H1 (cell line): Measurements from ENCODE around the gene DACT1. TPM values are rescaled to one million over a fixed set of nuclear protein-coding genes. Genes with fewer than 3 reads are reported as not detected.

Experiments used
- CTCF ChIA-PET: fragments of 300-600 bp; sonication (Branson Sonifier 250); formaldehyde crosslinking; loops from one replicate; lab custom pipeline; 2021; ENCODE audit not compliant: partially characterized antibody; lab: Charles Lee
- POLR2A ChIA-PET: fragments of 300-600 bp; sonication (Branson Sonifier 250); formaldehyde crosslinking; loops from one replicate; lab custom pipeline; 2021; ENCODE audit warnings: inconsistent platforms; ENCODE audit not compliant: partially characterized antibody; lab: Charles Lee
- DNase-seq, 2 experiments: peaks; one replicate each; pipeline versions ENCODE4 v3.0.0 to v3.0.0-alpha.2; 2010 to 2022; ENCODE audit warnings: low spot score in 2 of 2, low read depth in 1 of 2, mixed read lengths in 1 of 2
- FAIRE-seq: peaks from 2 replicates; lab custom pipeline; 2011; peaks lifted over from hg19 to GRCh38; lab: Jason Lieb, UNC
- H2AFZ ChIP-seq: 2 replicates; pipeline ENCODE4 v1.8.1; 2012; ENCODE audit warnings: low read length, inconsistent platforms
- H2AK5ac ChIP-seq: 2 replicates; pipeline ENCODE4 v1.6.1; 2013; ENCODE audit warnings: low read depth, low read length
- H2BK120ac ChIP-seq: replicated peaks from 2 replicates; pipeline ENCODE3; 2013; ENCODE audit warnings: low read depth, low read length, inconsistent platforms
- H2BK12ac ChIP-seq: 2 replicates; pipeline ENCODE4 v1.6.1; 2013; ENCODE audit warnings: low read depth, low read length
- H2BK15ac ChIP-seq: 2 replicates; pipeline ENCODE4 v1.6.1; 2013; ENCODE audit warnings: low read length
- H2BK20ac ChIP-seq: 2 replicates; pipeline ENCODE4 v1.6.1; 2013; ENCODE audit warnings: low read length
- H2BK5ac ChIP-seq: 2 replicates; pipeline ENCODE4 v1.6.1; 2013; ENCODE audit warnings: low read depth, low read length
- H3K14ac ChIP-seq: 2 replicates; pipeline ENCODE4 v1.6.1; 2013; ENCODE audit warnings: inconsistent platforms; ENCODE audit not compliant: insufficient read length
- H3K18ac ChIP-seq: 2 replicates; pipeline ENCODE4 v1.6.1; 2013; ENCODE audit warnings: low read length; ENCODE audit errors: extremely low read depth
- H3K23ac ChIP-seq: 2 replicates; pipeline ENCODE4 v1.6.1; 2013; ENCODE audit warnings: inconsistent platforms; ENCODE audit not compliant: insufficient read length
- H3K23me2 ChIP-seq: 2 replicates; pipeline ENCODE4 v1.6.1; 2013; ENCODE audit warnings: low read depth, low read length
- H3K27ac ChIP-seq: 2 replicates; pipeline ENCODE4 v1.6.1; 2011; ENCODE audit warnings: low read depth, low read length, inconsistent platforms
- H3K27me3 ChIP-seq, 4 experiments: replicated peaks in 1 of 4; 1 replicate in 1 of 4; 2 replicates in 3 of 4; pipeline versions ENCODE4 v1.6.1 to v1.8.1; 2011 to 2013; ENCODE audit warnings: low read length in 3 of 4, mild to moderate bottlenecking in 3 of 4, inconsistent platforms in 2 of 4, mixed read lengths in 2 of 4, moderate library complexity in 1 of 4; ENCODE audit not compliant: control insufficient read depth in 3 of 4, insufficient read depth in 3 of 4; ENCODE audit errors: extremely low read depth in 1 of 4
- H3K36me3 ChIP-seq, 4 experiments: 2 replicates each; pipeline versions ENCODE4 v1.6.1 to v1.8.1; 2011 to 2013; ENCODE audit warnings: mild to moderate bottlenecking in 4 of 4, low read length in 3 of 4, moderate library complexity in 2 of 4, control low read depth in 1 of 4, inconsistent platforms in 1 of 4; ENCODE audit not compliant: insufficient read depth in 4 of 4, control insufficient read depth in 2 of 4
- H3K4ac ChIP-seq: replicated peaks from 2 replicates; pipeline ENCODE3; 2013; ENCODE audit warnings: low read length, low read depth, mixed read lengths, inconsistent platforms; ENCODE audit not compliant: insufficient read length
- H3K4me1 ChIP-seq, 4 experiments: replicated peaks in 1 of 4; 1 replicate in 1 of 4; 2 replicates in 3 of 4; pipeline versions ENCODE4 v1.6.1 to v1.8.1; 2011 to 2013; ENCODE audit warnings: low read length in 3 of 4, inconsistent platforms in 2 of 4, mixed read lengths in 1 of 4; ENCODE audit not compliant: insufficient read depth in 4 of 4, control insufficient read depth in 3 of 4
- H3K4me2 ChIP-seq, 2 experiments: 2 replicates each; pipeline versions ENCODE4 v1.6.1 to v1.8.1; 2011 to 2013; ENCODE audit warnings: low read depth in 2 of 2, low read length in 2 of 2, control low read depth in 1 of 2, inconsistent platforms in 1 of 2, mild to moderate bottlenecking in 1 of 2; ENCODE audit not compliant: insufficient read depth in 1 of 2
- H3K4me3 ChIP-seq, 4 experiments: fragments of 200-600, 300-600 bp in 1 of 4; sonication (generic), shearing (Covaris generic), sonication (Bioruptor Twin) in 1 of 4; 2 replicates each; pipeline versions ENCODE4 v1.5.1 to v1.8.1; 2011 to 2016; ENCODE audit warnings: low read length in 4 of 4, low read depth in 3 of 4, control low read depth in 2 of 4, inconsistent platforms in 2 of 4, mild to moderate bottlenecking in 2 of 4, mixed read lengths in 1 of 4, moderate library complexity in 1 of 4; ENCODE audit not compliant: insufficient read depth in 2 of 4; ENCODE audit errors: extremely low read depth in 1 of 4
- H3K56ac ChIP-seq: replicated peaks from 2 replicates; pipeline ENCODE3; 2013; ENCODE audit warnings: low read depth, mild to moderate bottlenecking, mixed read lengths, low read length, inconsistent platforms; ENCODE audit not compliant: insufficient read length
- H3K79me1 ChIP-seq: 2 replicates; pipeline ENCODE4 v1.6.1; 2013; ENCODE audit warnings: low read depth, low read length, control low read depth
- H3K79me2 ChIP-seq, 2 experiments: 2 replicates each; pipeline versions ENCODE4 v1.6.1 to v1.8.1; 2012 to 2013; ENCODE audit warnings: low read length in 2 of 2, mild to moderate bottlenecking in 2 of 2, inconsistent platforms in 1 of 2; ENCODE audit not compliant: insufficient read depth in 2 of 2, control insufficient read depth in 1 of 2
- H3K9ac ChIP-seq, 4 experiments: replicated peaks in 1 of 4; 1 replicate in 1 of 4; 2 replicates in 3 of 4; pipeline versions ENCODE4 v1.6.1 to v1.8.1; 2011 to 2013; ENCODE audit warnings: low read depth in 3 of 4, low read length in 3 of 4, control low read depth in 2 of 4, mild to moderate bottlenecking in 2 of 4, moderate library complexity in 2 of 4, inconsistent platforms in 1 of 4; ENCODE audit errors: extremely low read depth in 1 of 4
- H3K9me3 ChIP-seq, 2 experiments: 2 replicates each; pipeline versions ENCODE4 v1.6.1 to v1.8.1; 2012 to 2013; ENCODE audit warnings: mild to moderate bottlenecking in 2 of 2, moderate library complexity in 2 of 2, control low read depth in 1 of 2, inconsistent platforms in 1 of 2, low read depth in 1 of 2, low read length in 1 of 2, mixed read lengths in 1 of 2; ENCODE audit not compliant: insufficient read depth in 2 of 2
- H4K20me1 ChIP-seq, 2 experiments: replicated peaks in 1 of 2; 2 replicates each; pipeline versions ENCODE3 to v1.8.1; 2011 to 2013; ENCODE audit warnings: inconsistent platforms in 2 of 2, low read length in 2 of 2, mild to moderate bottlenecking in 1 of 2; ENCODE audit not compliant: insufficient read depth in 2 of 2, control insufficient read depth in 1 of 2
- H4K5ac ChIP-seq: 2 replicates; pipeline ENCODE4 v1.6.1; 2013; ENCODE audit warnings: low read length, low read depth, mixed read lengths, inconsistent platforms; ENCODE audit not compliant: insufficient read length
- H4K8ac ChIP-seq: 2 replicates; pipeline ENCODE4 v1.8.0; 2013; ENCODE audit warnings: mild to moderate bottlenecking, moderate library complexity, low read length, inconsistent platforms; ENCODE audit not compliant: insufficient read depth; ENCODE audit errors: extremely low read depth
- H4K91ac ChIP-seq: replicated peaks from 2 replicates; pipeline ENCODE3; 2013; ENCODE audit warnings: low read length, mixed read lengths, inconsistent platforms; ENCODE audit not compliant: insufficient read length
- CBX8 ChIP-seq: fragments of 300-800, 300-1000 bp; sonication (generic); IDR thresholded peaks from 2 replicates; pipeline ENCODE4 v1.7.1; 2016; ENCODE audit warnings: low read depth, low read length, borderline replicate concordance
- JUN ChIP-seq: IDR thresholded peaks from 2 replicates; pipeline ENCODE4 v1.6.1; 2011; ENCODE audit warnings: low read depth, mild to moderate bottlenecking, improper control_type of control experiment, low read length
- RBBP5 ChIP-seq: IDR thresholded peaks from 2 replicates; pipeline ENCODE4 v1.7.1; 2012; ENCODE audit warnings: low read depth, mild to moderate bottlenecking, inconsistent platforms, low read length, moderate library complexity, borderline replicate concordance
- RNF2 ChIP-seq: fragments of 200-900, 300-1000 bp; sonication (generic); IDR thresholded peaks from 2 replicates; pipeline ENCODE4 v1.7.1; 2016; ENCODE audit warnings: borderline replicate concordance, low read depth, mild to moderate bottlenecking, antibody characterized with exemption, low read length; ENCODE audit not compliant: poor library complexity, severe bottlenecking; ENCODE audit errors: missing control alignments
- WGBS, 2 experiments: shearing (Covaris generic) in 1 of 2; methylation state at CpG; one replicate each; pipeline versions ENCODE4 v1.1.6 to v1.1.7; 2013 to 2015; ENCODE audit warnings: low lambda C conversion rate in 2 of 2, mixed read lengths in 2 of 2, inconsistent platforms in 1 of 2, low coverage in 1 of 2, missing lambda C conversion rate in 1 of 2; ENCODE audit not compliant: insufficient replicate concordance in 2 of 2, insufficient coverage in 1 of 2, insufficient read length in 1 of 2; ENCODE audit errors: extremely low coverage in 1 of 2, missing lambda C conversion rate in 1 of 2; 5-methylcytosine and 5-hydroxymethylcytosine counted together
- polyA plus RNA-seq, 7 experiments: library from polyadenylated mRNA; depleted of rRNA in 3 of 7; stranded (reverse) in 5 of 7; unstranded in 2 of 7; fragments of >200 nt in 5 of 7; fragments of 200-250 nt in 2 of 7; gene quantifications; 1 replicate in 5 of 7; 2 replicates in 1 of 7; 4 replicates in 1 of 7; pipeline versions ENCODE4 v1.2.1 to v1.2.3, GENCODE V29; 2011 to 2013; ENCODE audit warnings: missing spikeins in 2 of 7, mixed read lengths in 2 of 7
- total RNA-seq: library from RNA; stranded (reverse); fragmentation: NEBNext Ultra II Directional; extraction: Animal tissue kit (Norgen Biotek cat#: 25700); gene quantifications from 2 replicates; pipeline ENCODE4 v1.2.1, GENCODE V29; 2021
- TF ChIP-seq, protein P1 (sequence below): IDR thresholded peaks from 2 replicates; pipeline ENCODE4 v1.6.1; 2011; ENCODE audit warnings: low read depth, mild to moderate bottlenecking, low read length; ENCODE audit not compliant: insufficient read depth

The DACT1 gene
- total and polyA plus RNA-seq, 2 of the 8 experiments (the other 6 are each of a cell fraction or from before 2014, with no cell fraction given) = 3.2 to 29.8 TPM

DNA sequence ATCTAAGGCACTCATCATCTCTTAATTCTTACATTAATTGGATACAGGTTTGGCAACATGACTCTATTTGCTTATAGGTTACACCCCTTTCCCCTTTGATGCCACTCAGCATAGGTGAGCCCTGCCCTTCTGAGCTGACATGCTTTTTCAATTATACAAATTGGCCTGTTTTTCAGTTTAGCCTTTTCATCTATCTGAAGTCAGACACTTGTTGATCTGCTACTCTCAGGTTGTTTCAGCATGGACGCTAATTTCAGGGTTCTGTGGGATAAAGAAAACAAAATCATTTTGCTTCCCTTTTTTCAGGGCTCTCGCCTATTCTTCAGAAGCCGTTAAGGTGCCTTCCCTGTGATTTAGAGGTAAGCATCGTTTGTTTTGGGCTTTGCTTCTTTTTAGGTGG, 55.3 kb downstream of the DACT1 start:
- WGBS, 2 experiments = 78% methylated on average over 4 of the region's 4 CpGs; no CpG with 5 or more reads in 1 of the 2 experiments
- Histone ChIP-seq H3K4me3 (no peak overlapping the region), H3K27ac (no peak overlapping the region), H3K14ac (no peak overlapping the region), H3K79me2 (no peaks in the 10 kb centered on the region), H3K18ac (no peak overlapping the region), H3K9me3 (no peaks in the 10 kb centered on the region; a peak in 1 of 4 replicates), H4K20me1 (no peaks in the 10 kb centered on the region), H2AFZ (no peak overlapping the region), H4K91ac (no peak overlapping the region), H2BK5ac (no peak overlapping the region), H3K23ac (no peak overlapping the region), H2BK12ac (no peak overlapping the region), H3K4me2 (no peak overlapping the region), H2AK5ac (no peak overlapping the region), H3K4me1 (no peaks in the 10 kb centered on the region), H2BK15ac (no peak overlapping the region), H3K4ac (no peak overlapping the region), H2BK120ac (no peak overlapping the region), H3K23me2 (no peaks in the 10 kb centered on the region), H3K79me1 (no peaks in the 10 kb centered on the region), H3K9ac (no peak overlapping the region), H3K56ac (no peak overlapping the region), H3K27me3 (no peaks in the 10 kb centered on the region), H4K5ac (no peak overlapping the region), H4K8ac (no peak overlapping the region), H2BK20ac (no peak overlapping the region), H3K36me3 (no peaks in the 10 kb centered on the region)
- no peak for TF ChIP-seq CBX8
- no peak for TF ChIP-seq RBBP5
- TF ChIP-seq RNF2 = no peak
- TF ChIP-seq JUN = no peak
- TF ChIP-seq, protein P1, sequence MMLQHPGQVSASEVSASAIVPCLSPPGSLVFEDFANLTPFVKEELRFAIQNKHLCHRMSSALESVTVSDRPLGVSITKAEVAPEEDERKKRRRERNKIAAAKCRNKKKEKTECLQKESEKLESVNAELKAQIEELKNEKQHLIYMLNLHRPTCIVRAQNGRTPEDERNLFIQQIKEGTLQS = no peak
- no peak for DNase-seq
- FAIRE-seq = no peak
- ChIA-PET CTCF (interaction anchor here (0.9 kb wide), 1 partner anchor 11 kb away, joined by 3 read pairs; no protein-coding TSS in a partner anchor), POLR2A (no interaction called here)
